Right lobe of liver (tissue), 6 donors: ENCODE measurements around the gene TENM4. TPM values are rescaled to one million over a fixed set of nuclear protein-coding genes. Genes with fewer than 3 reads are reported as not detected.

Experiments
- ATAC-seq, 4 donors: fragments of 200-7000 bp; cut with Tn5 transposase; one replicate each; pipeline ENCODE4 v1.9.1; 2020; ENCODE audit warnings: mild to moderate bottlenecking in 4 of 4, moderate library complexity in 4 of 4
- DNase-seq, 3 donors: peaks; one replicate each; pipeline ENCODE4 v3.0.0-alpha.2; 2020
- H3K27ac ChIP-seq, 3 donors: fragments of 200-600 bp; one replicate each; pipeline ENCODE4 v1.8.0; 2022
- H3K27me3 ChIP-seq, 2 donors: fragments of 200-600 bp; one replicate each; pipeline ENCODE4 v1.8.0; 2022
- H3K36me3 ChIP-seq, 4 donors: fragments of 200-600 bp; sonication (generic) in 1 of 4; one replicate each; pipeline versions ENCODE4 v1.5.1 to v1.8.0; 2017 to 2022; ENCODE audit warnings: control low read depth in 1 of 4
- H3K4me1 ChIP-seq, 4 donors: fragments of 200-600 bp; sonication (generic) in 1 of 4; one replicate each; pipeline versions ENCODE4 v1.5.1 to v1.8.0; 2017 to 2022; ENCODE audit warnings: control low read depth in 1 of 4
- H3K4me3 ChIP-seq, 3 donors: fragments of 200-600 bp; one replicate each; pipeline ENCODE4 v1.8.0; 2022
- H3K9me3 ChIP-seq, 4 donors: fragments of 200-600 bp; sonication (generic) in 1 of 4; one replicate each; pipeline versions ENCODE4 v1.5.1 to v1.8.0; 2017 to 2022; ENCODE audit warnings: control low read depth in 1 of 4
- CTCF ChIP-seq, 4 donors: fragments of 200-600 bp in 3 of 4; fragments of 450-650 bp in 1 of 4; IDR thresholded peaks; one replicate each; pipeline versions ENCODE4 v1.5.1 to v1.8.0; 2016 to 2022; ENCODE audit warnings: antibody characterized with exemption in 4 of 4, mild to moderate bottlenecking in 2 of 4
- POLR2A ChIP-seq: fragments of 450-650 bp; IDR thresholded peaks from one replicate; pipeline ENCODE4 v1.6.1; 2017; ENCODE audit warnings: antibody characterized with exemption, mild to moderate bottlenecking
- WGBS: methylation state at CpG from one replicate; pipeline ENCODE4 v1.1.6; 2018; ENCODE audit warnings: low coverage, low lambda C conversion rate; ENCODE audit not compliant: insufficient coverage; ENCODE audit errors: missing lambda C conversion rate; 5-methylcytosine and 5-hydroxymethylcytosine counted together
- intact Hi-C, 2 donors: fragments of 100-400 bp; cut with DNase I; formaldehyde crosslinking; loops; one replicate each; pipeline versions ENCODE4 v1.11.2 to v1.14.1; 2022
- long read RNA-seq: library from polyadenylated mRNA; unstranded; transcript quantifications from one replicate; pipeline ENCODE4 v2.0.0, GENCODE V29; 2019
- total RNA-seq, 6 experiments: library from RNA; depleted of rRNA in 2 of 6; stranded (reverse); fragments of >200 nt in 2 of 6; fragmentation: NEBNext Ultra II Directional in 3 of 6; extraction: Animal tissue kit (Norgen Biotek cat#: 25700) in 3 of 6; gene quantifications; one replicate each; pipeline versions ENCODE4 v1.1.0 to v1.2.4, GENCODE V29; 2016 to 2023
- donor health status: DM: no; HTN: yes; CAD: no.
- donor health status: DM: no; HTN: no; CAD: no.
- donor health status: DM: no; HTN: no; CAD: no.
- donor health status: DM: no; HTN: yes; CAD: no.
- donor health status: DM: no; HTN: yes; CAD: no.

The TENM4 gene
- under 1 TPM in 4 of 6 experiments, not detected in 2; 0.04 to 0.58 (median 0.14) TPM for total RNA-seq
- long read RNA-seq, result 0 reads

GRCh38 chr11:79440571-79441460 is at the start of gene TENM4:
TSS of gene TENM4 (minus strand) at chr11:79441030. CDS start at chr11:79069944, 371,086 bp downstream.
- intact Hi-C loops, result no loop called here
- Histone ChIP-seq H3K9me3 (no peaks in the 10 kb centered on the region), H3K36me3 (no peaks in the 10 kb centered on the region), H3K27me3 (peaks cover 7 to 33% of the 10 kb centered on the region in 2 donors), H3K4me3 (peak within 1 kb of the TSS in 1 of 3 donors; percentile 38), H3K27ac (no peak within 1 kb of the TSS), H3K4me1 (peaks cover 0 to 40% (median 6%) of the 10 kb centered on the region in 4 donors)
- no peak for TF ChIP-seq CTCF (IDR thresholded peaks at IDR 0.05)
- TF ChIP-seq POLR2A, result no peak
- ATAC-seq (peak; percentile 48 to 63 (median 52)), DNase-seq (peak in 2 of 3 donors; percentile 28 to 57)
- 3% methylated on average over 13 of the region's 74 CpGs for WGBS

- no peaks in the 10 kb centered on the region for H3K9me3 ChIP-seq
- ATAC-seq (peak; percentile 75 to 90 (median 82)), DNase-seq (peak; percentile 67 to 83 (median 82))
- 38% methylated on average over 4 of the region's 4 CpGs for WGBS
- H3K27ac ChIP-seq, result no peak overlapping the region
- H3K4me1 ChIP-seq, result peaks cover 0 to 27% (median 7%) of the 10 kb centered on the region in 4 donors
- intact Hi-C loops, result no loop called here
- no peak for TF ChIP-seq POLR2A
- no peak for TF ChIP-seq CTCF (IDR thresholded peaks at IDR 0.05)
- no peak overlapping the region for H3K4me3 ChIP-seq
- no peaks in the 10 kb centered on the region for H3K27me3 ChIP-seq
- H3K36me3 ChIP-seq, result no peaks in the 10 kb centered on the region
These were observed 47.5 kb upstream of the TENM4 start for GRCh38 chr11:79488286-79488685.

GRCh38 chr11:79487412-79487811 is 46.6 kb upstream of the TENM4 start:
- no peak overlapping the region for H3K4me3 ChIP-seq
- TF ChIP-seq CTCF (IDR thresholded peaks at IDR 0.05) (no peak), POLR2A (no peak)
- no peaks in the 10 kb centered on the region for H3K36me3 ChIP-seq
- DNase-seq (no peak), ATAC-seq (no peak)
- WGBS, result 65% methylated on average over 2 of the region's 2 CpGs
- H3K27ac ChIP-seq, result no peak overlapping the region
- H3K4me1 ChIP-seq, result peaks cover 0 to 23% (median 7%) of the 10 kb centered on the region in 4 donors
- no peaks in the 10 kb centered on the region for H3K27me3 ChIP-seq
- intact Hi-C loops, result no loop called here
- no peaks in the 10 kb centered on the region for H3K9me3 ChIP-seq

GRCh38 chr11:79486242-79486984 is 45.6 kb upstream of the TENM4 start:
- intact Hi-C loops, result no loop called here
- TF ChIP-seq POLR2A, result no peak
- Histone ChIP-seq H3K36me3 (no peaks in the 10 kb centered on the region), H3K27me3 (no peaks in the 10 kb centered on the region), H3K4me3 (no peak overlapping the region), H3K4me1 (peaks cover 0 to 16% (median 7%) of the 10 kb centered on the region in 4 donors), H3K9me3 (no peaks in the 10 kb centered on the region), H3K27ac (no peak overlapping the region)
- DNase-seq (no peak), ATAC-seq (peak in 1 of 4 donors; percentile 55)
- 67% methylated on average over 6 of the region's 6 CpGs for WGBS
